Measurements from ENCODE around the gene CEP57L1. TPM values are rescaled to one million over a fixed set of nuclear protein-coding genes. Genes with fewer than 3 reads are reported as not detected.
"Not testable (repeated sequence)": the region's sequence is repeated elsewhere in the genome, so short reads cannot be mapped to it uniquely, and the experiment has no call there.

Gene CEP57L1
- total and polyA plus RNA-seq, 2 donors (not counting 1 experiment from before 2014, with no cell fraction given), result 18.6 to 36.0 TPM

- Histone ChIP-seq H3K79me2 (ENCODE audit: control insufficient read depth, insufficient read depth, low read length) (peaks cover 2% of the 10 kb centered on the region), H3K36me3 (ENCODE audit: control insufficient read depth, insufficient read depth, low read length) (no peaks in the 10 kb centered on the region), H3K9ac (ENCODE audit: insufficient read depth, low read length) (no peak overlapping the region), H3K4me3 (replicated peaks in 1 of 4; ENCODE audit: control extremely low read depth in 1 of 4, insufficient read depth in 1 of 4, low read depth in 3 of 4, low read length in 4 of 4) (no peak overlapping the region), H3K27me3 (ENCODE audit: control insufficient read depth, insufficient read depth, low read length) (no peaks in the 10 kb centered on the region), H3K27ac (ENCODE audit: insufficient read depth, low read length) (no peak overlapping the region), H3K4me1 (ENCODE audit: control insufficient read depth, extremely low read depth, insufficient read depth, low read length) (no peaks in the 10 kb centered on the region), H2AFZ (ENCODE audit: low read length) (no peak overlapping the region), H3K9me3 (ENCODE audit: control insufficient read depth, insufficient read depth, low read depth, low read length) (no peaks in the 10 kb centered on the region), H4K20me1 (ENCODE audit: control insufficient read depth, extremely low read depth, insufficient read depth, low read length) (no peaks in the 10 kb centered on the region), H3K4me2 (ENCODE audit: extremely low read depth, insufficient read depth, low read length) (no peak overlapping the region)
- no peak for DNase-seq (ENCODE audit: low read depth in 2 of 2)
- TF ChIP-seq, protein P1, sequence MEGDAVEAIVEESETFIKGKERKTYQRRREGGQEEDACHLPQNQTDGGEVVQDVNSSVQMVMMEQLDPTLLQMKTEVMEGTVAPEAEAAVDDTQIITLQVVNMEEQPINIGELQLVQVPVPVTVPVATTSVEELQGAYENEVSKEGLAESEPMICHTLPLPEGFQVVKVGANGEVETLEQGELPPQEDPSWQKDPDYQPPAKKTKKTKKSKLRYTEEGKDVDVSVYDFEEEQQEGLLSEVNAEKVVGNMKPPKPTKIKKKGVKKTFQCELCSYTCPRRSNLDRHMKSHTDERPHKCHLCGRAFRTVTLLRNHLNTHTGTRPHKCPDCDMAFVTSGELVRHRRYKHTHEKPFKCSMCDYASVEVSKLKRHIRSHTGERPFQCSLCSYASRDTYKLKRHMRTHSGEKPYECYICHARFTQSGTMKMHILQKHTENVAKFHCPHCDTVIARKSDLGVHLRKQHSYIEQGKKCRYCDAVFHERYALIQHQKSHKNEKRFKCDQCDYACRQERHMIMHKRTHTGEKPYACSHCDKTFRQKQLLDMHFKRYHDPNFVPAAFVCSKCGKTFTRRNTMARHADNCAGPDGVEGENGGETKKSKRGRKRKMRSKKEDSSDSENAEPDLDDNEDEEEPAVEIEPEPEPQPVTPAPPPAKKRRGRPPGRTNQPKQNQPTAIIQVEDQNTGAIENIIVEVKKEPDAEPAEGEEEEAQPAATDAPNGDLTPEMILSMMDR (conservative IDR thresholded peaks at IDR 0.05 in 1 of 2, IDR thresholded peaks at IDR 0.05 in 1 of 2; ENCODE audit: low read depth in 1 of 2, low read length in 2 of 2), result no peak
- no peak for TF ChIP-seq EZH2 (IDR thresholded peaks at IDR 0.05; ENCODE audit: low read length, missing control alignments)
These were observed 34.8 kb downstream of the CEP57L1 start for GRCh38 chr6:109130065-109130464.

- H3K4me3 ChIP-seq (replicated peaks in 1 of 4; ENCODE audit: control extremely low read depth in 1 of 4, insufficient read depth in 1 of 4, low read depth in 3 of 4, low read length in 4 of 4); H4K20me1 ChIP-seq (ENCODE audit: control insufficient read depth, extremely low read depth, insufficient read depth, low read length); DNase-seq (ENCODE audit: low read depth in 2 of 2); H3K79me2 ChIP-seq (ENCODE audit: control insufficient read depth, insufficient read depth, low read length); H3K4me1 ChIP-seq (ENCODE audit: control insufficient read depth, extremely low read depth, insufficient read depth, low read length); H3K36me3 ChIP-seq (ENCODE audit: control insufficient read depth, insufficient read depth, low read length); H3K9ac ChIP-seq (ENCODE audit: insufficient read depth, low read length); H2AFZ ChIP-seq (ENCODE audit: low read length); H3K9me3 ChIP-seq (ENCODE audit: control insufficient read depth, insufficient read depth, low read depth, low read length); H3K27ac ChIP-seq (ENCODE audit: insufficient read depth, low read length); H3K27me3 ChIP-seq (ENCODE audit: control insufficient read depth, insufficient read depth, low read length); H3K4me2 ChIP-seq (ENCODE audit: extremely low read depth, insufficient read depth, low read length): not testable (repeated sequence)
These were observed 40.3 kb downstream of the CEP57L1 start for GRCh38 chr6:109135600-109135999.

- H3K9me3 ChIP-seq (ENCODE audit: control insufficient read depth, insufficient read depth, low read depth, low read length); H3K27ac ChIP-seq (ENCODE audit: insufficient read depth, low read length); H4K20me1 ChIP-seq (ENCODE audit: control insufficient read depth, extremely low read depth, insufficient read depth, low read length); H2AFZ ChIP-seq (ENCODE audit: low read length); H3K9ac ChIP-seq (ENCODE audit: insufficient read depth, low read length); H3K79me2 ChIP-seq (ENCODE audit: control insufficient read depth, insufficient read depth, low read length); H3K27me3 ChIP-seq (ENCODE audit: control insufficient read depth, insufficient read depth, low read length); H3K4me1 ChIP-seq (ENCODE audit: control insufficient read depth, extremely low read depth, insufficient read depth, low read length); H3K4me3 ChIP-seq (replicated peaks in 1 of 4; ENCODE audit: control extremely low read depth in 1 of 4, insufficient read depth in 1 of 4, low read depth in 3 of 4, low read length in 4 of 4); DNase-seq (ENCODE audit: low read depth in 2 of 2); H3K36me3 ChIP-seq (ENCODE audit: control insufficient read depth, insufficient read depth, low read length); H3K4me2 ChIP-seq (ENCODE audit: extremely low read depth, insufficient read depth, low read length): not testable (repeated sequence)
These were observed 40.7 kb downstream of the CEP57L1 start for GRCh38 chr6:109136039-109136438.

GRCh38 chr6:109136530-109136929 is 41.2 kb downstream of the CEP57L1 start:
- not testable (repeated sequence) for H3K27me3 ChIP-seq (ENCODE audit: control insufficient read depth, insufficient read depth, low read length); H3K9me3 ChIP-seq (ENCODE audit: control insufficient read depth, insufficient read depth, low read depth, low read length); H3K36me3 ChIP-seq (ENCODE audit: control insufficient read depth, insufficient read depth, low read length); H3K4me3 ChIP-seq (replicated peaks in 1 of 4; ENCODE audit: control extremely low read depth in 1 of 4, insufficient read depth in 1 of 4, low read depth in 3 of 4, low read length in 4 of 4); H2AFZ ChIP-seq (ENCODE audit: low read length); H3K4me2 ChIP-seq (ENCODE audit: extremely low read depth, insufficient read depth, low read length); H3K79me2 ChIP-seq (ENCODE audit: control insufficient read depth, insufficient read depth, low read length); H3K9ac ChIP-seq (ENCODE audit: insufficient read depth, low read length); H3K4me1 ChIP-seq (ENCODE audit: control insufficient read depth, extremely low read depth, insufficient read depth, low read length); H3K27ac ChIP-seq (ENCODE audit: insufficient read depth, low read length); H4K20me1 ChIP-seq (ENCODE audit: control insufficient read depth, extremely low read depth, insufficient read depth, low read length); DNase-seq (ENCODE audit: low read depth in 2 of 2)

Measured in fibroblast of lung (primary cell).